A673 (cell line): ENCODE results near the gene KIF5A.

Experiments used
- CTCF ChIP-seq: fragments of 300-800, 200-600 bp; sonication (generic); conservative IDR thresholded peaks from 2 replicates; pipeline ENCODE4 v1.5.1; 2017; ENCODE audit warnings: low read depth, mild to moderate bottlenecking, antibody characterized with exemption, low read length, moderate library complexity, mixed read lengths
- EZH2 ChIP-seq: fragments of 200-600 bp; sonication (generic); IDR thresholded peaks from 2 replicates; pipeline ENCODE4 v1.6.1; 2017; ENCODE audit warnings: borderline replicate concordance, low read depth, mild to moderate bottlenecking, mixed read lengths, antibody characterized with exemption, low read length; ENCODE audit not compliant: poor library complexity, severe bottlenecking

- TF ChIP-seq CTCF (no peak), EZH2 (no peak)
Measured at GRCh38 chr12:57500213-57500612, 49.6 kb upstream of the KIF5A start.
